HepG2 (cell line): ENCODE measurements around the gene ACOX3. TPM values are rescaled to one million over a fixed set of nuclear protein-coding genes. Genes with fewer than 3 reads are reported as not detected.

Source experiments
- ATAC-seq: fragments of 200-7000 bp; cut with Tn5 transposase; 3 replicates; pipeline ENCODE4 v1.9.1; 2020; ENCODE audit warnings: mild to moderate bottlenecking, moderate library complexity
- BruUV-seq: library from RNA; stranded (reverse); fragments of 400-500 nt; replicated peaks from 2 replicates; lab custom pipeline; 2021; lab: Mats Ljungman, UMichigan
- CTCF ChIA-PET: fragments of 300-600 bp; formaldehyde crosslinking; extraction: SDS; loops from one replicate; lab custom pipeline; 2021; ENCODE audit warnings: low total read pairs, inconsistent platforms, low intra/inter-chr PET ratio; lab: Yijun Ruan, JAX
- POLR2A ChIA-PET: fragments of 350-600 bp; sonication (Branson Sonifier 250); formaldehyde crosslinking; loops from one replicate; lab custom pipeline; 2020; ENCODE audit warnings: antibody characterized with exemption, inconsistent platforms; lab: Yijun Ruan, JAX
- DNase-seq: peaks from one replicate; pipeline ENCODE4 v3.0.0-alpha.2; 2015; ENCODE audit warnings: low spot score
- FAIRE-seq: peaks from 3 replicates; lab custom pipeline; 2011; peaks lifted over from hg19 to GRCh38; lab: Jason Lieb, UNC
- H2AFZ ChIP-seq: one replicate; pipeline ENCODE4 v1.6.1; 2011; ENCODE audit warnings: low read length, inconsistent platforms
- H3K27ac ChIP-seq: fragments of 300-600 bp; 3 replicates; pipeline ENCODE4 v1.8.0; 2011; ENCODE audit warnings: mixed run types, mild to moderate bottlenecking, mixed read lengths, low read length, inconsistent platforms; ENCODE audit not compliant: insufficient read depth; ENCODE audit errors: extremely low read length
- H3K27me3 ChIP-seq, 2 experiments: fragments of 200-600 bp in 1 of 2; 2 replicates in 1 of 2; 3 replicates in 1 of 2; pipeline versions ENCODE4 v1.6.0 to v1.8.0; 2011; ENCODE audit warnings: low read length in 2 of 2, mild to moderate bottlenecking in 2 of 2, moderate library complexity in 2 of 2, inconsistent platforms in 1 of 2; ENCODE audit not compliant: insufficient read depth in 2 of 2, control insufficient read depth in 1 of 2
- H3K36me3 ChIP-seq, 2 experiments: fragments of 200-600 bp in 1 of 2; replicated peaks in 1 of 2; 2 replicates in 1 of 2; 3 replicates in 1 of 2; pipeline versions ENCODE4 v1.5.1 to v1.8.0; 2011; ENCODE audit warnings: low read length in 2 of 2, inconsistent platforms in 1 of 2; ENCODE audit not compliant: insufficient read depth in 2 of 2, control insufficient read depth in 1 of 2
- H3K4me1 ChIP-seq: 2 replicates; pipeline ENCODE4 v1.5.1; 2012; ENCODE audit warnings: low read length, inconsistent platforms; ENCODE audit not compliant: insufficient read depth
- H3K4me2 ChIP-seq: 2 replicates; pipeline ENCODE4 v1.6.0; 2011; ENCODE audit warnings: low read depth, low read length, inconsistent platforms
- H3K4me3 ChIP-seq, 3 experiments: fragments of 200-600 bp in 1 of 3; sonication (generic), shearing (Covaris generic) in 1 of 3; replicated peaks in 1 of 3; 2 replicates each; pipeline ENCODE4 v1.5.1; 2011 to 2016; ENCODE audit warnings: low read length in 3 of 3, inconsistent platforms in 2 of 3, low read depth in 2 of 3, mild to moderate bottlenecking in 2 of 3, control low read depth in 1 of 3, mixed read lengths in 1 of 3; ENCODE audit not compliant: insufficient read depth in 1 of 3
- H3K79me2 ChIP-seq: one replicate; pipeline ENCODE4 v1.6.1; 2011; ENCODE audit warnings: low read length, inconsistent platforms; ENCODE audit not compliant: insufficient read depth
- H3K9ac ChIP-seq: 2 replicates; pipeline ENCODE4 v1.6.0; 2011; ENCODE audit warnings: mild to moderate bottlenecking, low read depth, low read length, inconsistent platforms; ENCODE audit not compliant: insufficient read depth
- H3K9me3 ChIP-seq: 2 replicates; pipeline ENCODE4 v1.5.1; 2012; ENCODE audit warnings: mild to moderate bottlenecking, low read length
- H4K20me1 ChIP-seq: 2 replicates; pipeline ENCODE4 v1.6.0; 2011; ENCODE audit warnings: inconsistent platforms, mild to moderate bottlenecking, low read length, moderate library complexity; ENCODE audit not compliant: insufficient read depth
- FOXA1 ChIP-seq, 2 experiments: fragments of 450-650 bp in 1 of 2; sonication (generic) in 1 of 2; formaldehyde crosslinking in 1 of 2; IDR thresholded peaks; 2 replicates each; pipeline versions ENCODE4 v1.4.0 to v1.6.1; 2016 to 2020; ENCODE audit warnings: missing genetic modification reagents in 1 of 2
- RERE ChIP-seq: IDR thresholded peaks from 2 replicates; pipeline ENCODE4 v1.6.1; 2016; ENCODE audit warnings: low read depth, missing genetic modification reagents, missing compliant biosample characterization
- ZNF652 ChIP-seq: IDR thresholded peaks from 2 replicates; pipeline ENCODE4 v1.6.1; 2016; ENCODE audit warnings: low read depth, borderline replicate concordance
- WGBS: methylation state at CpG from one replicate; pipeline ENCODE4 v1.1.6; 2017; ENCODE audit warnings: low lambda C conversion rate; 5-methylcytosine and 5-hydroxymethylcytosine counted together
- in situ Hi-C: cut with HindIII; loops from 2 replicates; pipeline ENCODE4 v1.10.0; 2017; ENCODE audit warnings: low pct_unique_long_range_greater_than_20kb; ENCODE audit not compliant: extremely low pct_ligation_motif_present
- intact Hi-C: fragments of 100-400 bp; cut with micrococcal nuclease; formaldehyde crosslinking; loops from one replicate; pipeline ENCODE4 v1.10.0; 2022; ENCODE audit not compliant: unreplicated experiment
- polyA plus RNA-seq, 8 experiments: library from polyadenylated mRNA; depleted of rRNA in 3 of 8; stranded (reverse) in 7 of 8; unstranded in 1 of 8; fragments of >200 nt; fragmentation: Illumina TruSeq in 4 of 8; extraction: Trizol in 4 of 8; gene quantifications; 2 replicates each; pipeline versions ENCODE4 v1.2.1 to v1.2.3, GENCODE V29; 2011 to 2016; ENCODE audit warnings: low read depth in 4 of 8, missing spikeins in 1 of 8, mixed read lengths in 1 of 8; ENCODE audit not compliant: insufficient read depth in 1 of 8
- total RNA-seq, 5 experiments: library from RNA; depleted of rRNA; stranded (reverse); fragments of >200 nt; fragmentation: Illumina TruSeq; extraction: Trizol; gene quantifications; 2 replicates each; pipeline ENCODE4 v1.2.3, GENCODE V29; 2016; ENCODE audit warnings: low read depth in 1 of 5

The ACOX3 gene
- total and polyA plus RNA-seq, 2 of the 13 experiments (the other 11 are each of a cell fraction or from before 2014, with no cell fraction given): 4.2 to 17.8 TPM

- intact Hi-C loops: no loop called here
- no peak overlapping the region for H3K9ac ChIP-seq
- H3K4me3 ChIP-seq: no peak overlapping the region
- H2AFZ ChIP-seq: no peak overlapping the region
- DNase-seq: no peak
- POLR2A ChIA-PET: interaction anchor here (4.8 kb wide), 1 partner anchor 9 kb away, joined by 30 read pairs; no protein-coding TSS in a partner anchor
- CTCF ChIA-PET: no interaction called here
- H3K4me1 ChIP-seq: peaks cover 18% of the 10 kb centered on the region
- FAIRE-seq: no peak
- no peaks in the 10 kb centered on the region; a peak in 1 of 5 replicates for H3K27me3 ChIP-seq
- H3K4me2 ChIP-seq: no peak overlapping the region
- WGBS: 94% methylated on average over 13 of the region's 13 CpGs
- TF ChIP-seq FOXA1 (IDR thresholded peaks at IDR 0.05) (no peak), FOXA1 (CRISPR knock-in tag; IDR thresholded peaks at IDR 0.05) (no peak), ZNF652 (CRISPR knock-in tag) (peak; percentile 52; the same call in 1 of the 2 replicates), RERE (CRISPR knock-in tag) (no peak)
- TF ChIP-seq, all 625 proteins: peak for 1
- in situ Hi-C loops: no loop called here
- no TSS peak for BruUV-seq
- peaks cover 30% of the 10 kb centered on the region for H3K79me2 ChIP-seq
- no peak for ATAC-seq
- H3K36me3 ChIP-seq: no peaks in the 10 kb centered on the region; a peak in 1 of 5 replicates
- no peaks in the 10 kb centered on the region for H3K9me3 ChIP-seq
- H3K27ac ChIP-seq: no peak overlapping the region
- H4K20me1 ChIP-seq: no peaks in the 10 kb centered on the region
Measured at GRCh38 chr4:8437281-8437680, 3.2 kb downstream of the ACOX3 start.
